SK-MEL-5 (cell line): ENCODE data around the gene TGOLN2. TPM values are rescaled to one million over a fixed set of nuclear protein-coding genes. Genes with fewer than 3 reads are reported as not detected.

ENCODE experiments used
- DNase-seq: peaks from one replicate; pipeline ENCODE4 v3.0.0-alpha.2; 2016; ENCODE audit warnings: low read depth, low spot score
- in situ Hi-C: cut with HindIII; loops from 2 replicates; pipeline ENCODE4 v1.10.0; 2016; ENCODE audit warnings: low sequenced_read_pairs, high pct_unique_total_duplicates, low pct_unique_long_range_greater_than_20kb
- small RNA-seq, 2 experiments: library from RNA; depleted of rRNA; stranded (forward); fragments of <200 nt; gene quantifications; one replicate each; pipeline ENCODE3, GENCODE V24; 2014
- total RNA-seq: library from RNA; depleted of rRNA; stranded (reverse); fragments of >200 nt; shearing (Covaris generic); gene quantifications from 2 replicates; pipeline ENCODE4 v1.2.3, GENCODE V29; 2014; rRNA removed

Gene TGOLN2
- total RNA-seq, 1 experiment from 2014 or later, result 75.5 TPM

GRCh38 chr2:85281553-85281952, 46.2 kb downstream of the TGOLN2 start:
- in situ Hi-C loops, result no loop called here
- no peak for DNase-seq

GRCh38 chr2:85278361-85278760, 49.4 kb downstream of the TGOLN2 start:
- no peak for DNase-seq

GRCh38 chr2:85277416-85278158, 50.2 kb downstream of the TGOLN2 start:
- no peak for DNase-seq
- in situ Hi-C loops, result no loop called here

More at GRCh38 chr2:85278361-85278760, 49.4 kb downstream of the TGOLN2 start:
- in situ Hi-C loops, result no loop called here

- in situ Hi-C loops, result no loop called here
- no peak for DNase-seq
These were observed 51.1 kb downstream of the TGOLN2 start for GRCh38 chr2:85276571-85277118.

- no peak for DNase-seq
- in situ Hi-C loops, result no loop called here
These were observed 51.7 kb downstream of the TGOLN2 start for GRCh38 chr2:85275984-85276540.

GRCh38 chr2:85273738-85274731, 53.8 kb downstream of the TGOLN2 start:
- no peak for DNase-seq
- in situ Hi-C loops, result no loop called here

- DNase-seq, result no peak
- in situ Hi-C loops, result no loop called here
These were observed 55.4 kb downstream of the TGOLN2 start for GRCh38 chr2:85272357-85272756.

- in situ Hi-C loops, result no loop called here
- DNase-seq, result no peak
These were observed 57.8 kb downstream of the TGOLN2 start for GRCh38 chr2:85269959-85270358.

Small RNA genes within 50 kb of the gene (small RNA-seq; reads per million reads assigned to genes)
- 0 reads per million in 2 experiments for gene AC062037.1
- 0 reads per million in 2 experiments for gene RF00019
- gene RN7SL113P, result 0 reads per million in 2 experiments

Other genes with a start within 250 kb of the TGOLN2 start
- gene TCF7L1, start 194.6 kb downstream of the TGOLN2 start, total RNA-seq, result 0.71 and 1.1 TPM in 2 replicates
- gene RETSAT, start 26.5 kb upstream of the TGOLN2 start, total RNA-seq, result 130 and 138 TPM in 2 replicates
- 13.7 and 13.9 TPM in 2 replicates for gene ELMOD3, start 26.8 kb upstream of the TGOLN2 start, total RNA-seq
- 11.3 and 21.8 TPM in 2 replicates for gene CAPG, start 82.4 kb upstream of the TGOLN2 start, total RNA-seq
- 0.40 and 0.66 TPM in 2 replicates for gene SH2D6, start 90.7 kb upstream of the TGOLN2 start, total RNA-seq
- gene MAT2A, start 211.2 kb upstream of the TGOLN2 start, total RNA-seq, result 88.9 and 107 TPM in 2 replicates
- gene GGCX, start 233.5 kb upstream of the TGOLN2 start, total RNA-seq, result 71.5 and 90.9 TPM in 2 replicates
- 48.2 and 51.9 TPM in 2 replicates for gene VAMP8, start 249.6 kb upstream of the TGOLN2 start, total RNA-seq